H9 (cell line): ENCODE results near the gene SPOCK3. TPM values are rescaled to one million over a fixed set of nuclear protein-coding genes. Genes with fewer than 3 reads are reported as not detected.

Experiments used
- DNase-seq: peaks from one replicate; pipeline ENCODE4 v3.0.0-alpha.2; 2017
- H2AFZ ChIP-seq: one replicate; pipeline ENCODE4 v1.6.1; 2013; ENCODE audit warnings: mild to moderate bottlenecking, low read length, control low read depth, moderate library complexity
- H2AK5ac ChIP-seq: 2 replicates; pipeline ENCODE4 v1.6.1; 2013; ENCODE audit warnings: low read length, control low read depth, mixed read lengths; ENCODE audit not compliant: insufficient read length
- H2BK120ac ChIP-seq: one replicate; pipeline ENCODE4 v1.6.1; 2013; ENCODE audit warnings: low read depth, mild to moderate bottlenecking, low read length, control low read depth, inconsistent platforms; ENCODE audit not compliant: poor library complexity, severe bottlenecking
- H2BK12ac ChIP-seq: 2 replicates; pipeline ENCODE4 v1.6.1; 2013; ENCODE audit warnings: low read length, control low read depth, mixed read lengths, low read depth; ENCODE audit not compliant: insufficient read length
- H2BK15ac ChIP-seq: 2 replicates; pipeline ENCODE4 v1.6.1; 2013; ENCODE audit warnings: low read depth, low read length, control low read depth
- H2BK20ac ChIP-seq: one replicate; pipeline ENCODE4 v1.6.1; 2013; ENCODE audit warnings: low read depth, mild to moderate bottlenecking, low read length, control low read depth, inconsistent platforms; ENCODE audit not compliant: poor library complexity, severe bottlenecking
- H2BK5ac ChIP-seq: 2 replicates; pipeline ENCODE4 v1.6.1; 2013; ENCODE audit warnings: low read length, control low read depth, mixed read lengths; ENCODE audit not compliant: insufficient read length
- H3K14ac ChIP-seq: 2 replicates; pipeline ENCODE4 v1.6.1; 2013; ENCODE audit warnings: low read length, control low read depth; ENCODE audit not compliant: insufficient read depth
- H3K18ac ChIP-seq: 2 replicates; pipeline ENCODE4 v1.6.1; 2013; ENCODE audit warnings: low read depth, mild to moderate bottlenecking, mixed read lengths, low read length, control low read depth; ENCODE audit not compliant: insufficient read length
- H3K23ac ChIP-seq: 2 replicates; pipeline ENCODE4 v1.6.1; 2013; ENCODE audit warnings: low read length, control low read depth, mixed read lengths, low read depth; ENCODE audit not compliant: insufficient read length
- H3K23me2 ChIP-seq: 2 replicates; pipeline ENCODE4 v1.6.1; 2013; ENCODE audit warnings: low read depth, mild to moderate bottlenecking, mixed read lengths, low read length, control low read depth; ENCODE audit not compliant: insufficient read length, poor library complexity, severe bottlenecking
- H3K27ac ChIP-seq: 2 replicates; pipeline ENCODE4 v1.5.1; 2013; ENCODE audit warnings: low read length, control low read depth, mixed read lengths, low read depth; ENCODE audit not compliant: insufficient read length
- H3K27me3 ChIP-seq: 2 replicates; pipeline ENCODE4 v1.6.1; 2013; ENCODE audit warnings: low read length, control low read depth, inconsistent platforms; ENCODE audit not compliant: insufficient read depth
- H3K4ac ChIP-seq: 2 replicates; pipeline ENCODE4 v1.6.1; 2013; ENCODE audit warnings: low read depth, mild to moderate bottlenecking, control low read depth, inconsistent platforms, low read length, moderate library complexity
- H3K4me1 ChIP-seq: 2 replicates; pipeline ENCODE4 v1.6.1; 2013; ENCODE audit warnings: low read length, control low read depth, inconsistent platforms; ENCODE audit not compliant: insufficient read depth
- H3K4me2 ChIP-seq: 2 replicates; pipeline ENCODE4 v1.6.1; 2013; ENCODE audit warnings: low read length, control low read depth, mixed read lengths; ENCODE audit not compliant: insufficient read length, insufficient read depth
- H3K56ac ChIP-seq: 2 replicates; pipeline ENCODE4 v1.6.1; 2013; ENCODE audit warnings: low read depth, mild to moderate bottlenecking, mixed read lengths, low read length, control low read depth; ENCODE audit not compliant: insufficient read length
- H3K79me1 ChIP-seq: 2 replicates; pipeline ENCODE4 v1.6.1; 2013; ENCODE audit warnings: low read depth, mild to moderate bottlenecking, moderate library complexity, low read length, control low read depth, inconsistent platforms; ENCODE audit not compliant: insufficient read depth, poor library complexity, severe bottlenecking
- H3K79me2 ChIP-seq: 2 replicates; pipeline ENCODE4 v1.6.1; 2013; ENCODE audit warnings: low read length, control low read depth, inconsistent platforms; ENCODE audit not compliant: insufficient read depth
- H3K9ac ChIP-seq: 2 replicates; pipeline ENCODE4 v1.6.1; 2013; ENCODE audit warnings: low read length, control low read depth, mixed read lengths; ENCODE audit not compliant: insufficient read length; ENCODE audit errors: extremely low read depth
- H3K9me3 ChIP-seq: one replicate; pipeline ENCODE4 v1.6.1; 2013; ENCODE audit warnings: low read depth, low read length, inconsistent platforms; ENCODE audit not compliant: control insufficient read depth
- H3T11ph ChIP-seq: one replicate; pipeline ENCODE4 v1.6.1; 2013; ENCODE audit warnings: mild to moderate bottlenecking, low read length, control low read depth, inconsistent platforms
- H4K20me1 ChIP-seq: one replicate; pipeline ENCODE4 v1.6.1; 2013; ENCODE audit not compliant: control insufficient read depth, insufficient read length, insufficient read depth
- H4K5ac ChIP-seq: 2 replicates; pipeline ENCODE4 v1.6.1; 2013; ENCODE audit warnings: low read depth, mild to moderate bottlenecking, mixed read lengths, low read length, control low read depth; ENCODE audit not compliant: insufficient read length
- H4K8ac ChIP-seq: replicated peaks from 2 replicates; pipeline ENCODE4 v1.6.1; 2013; ENCODE audit warnings: low read length, control low read depth, mixed read lengths, low read depth; ENCODE audit not compliant: insufficient read length
- H4K91ac ChIP-seq: 2 replicates; pipeline ENCODE4 v1.6.1; 2013; ENCODE audit warnings: low read depth, mild to moderate bottlenecking, moderate library complexity, mixed read lengths, low read length, control low read depth; ENCODE audit not compliant: insufficient read length
- H3K27ac Mint-ChIP-seq, 3 experiments: 2 replicates in 2 of 3; 3 replicates in 1 of 3; pipeline ENCODE4 v1.8.0; 2020 to 2021; ENCODE audit warnings: mixed read lengths in 3 of 3, mild to moderate bottlenecking in 1 of 3, moderate library complexity in 1 of 3
- H3K27me3 Mint-ChIP-seq: 2 replicates; pipeline ENCODE4 v1.8.0; 2021; ENCODE audit warnings: low read depth, mild to moderate bottlenecking, moderate library complexity, mixed read lengths
- H3K36me3 Mint-ChIP-seq, 3 experiments: 2 replicates in 2 of 3; 3 replicates in 1 of 3; pipeline ENCODE4 v1.8.0; 2020 to 2021; ENCODE audit warnings: low read depth in 3 of 3, mixed read lengths in 3 of 3; ENCODE audit not compliant: insufficient read depth in 1 of 3
- H3K4me1 Mint-ChIP-seq, 2 experiments: 2 replicates each; pipeline ENCODE4 v1.8.0; 2020; ENCODE audit warnings: mixed read lengths in 2 of 2
- H3K4me3 Mint-ChIP-seq, 2 experiments: 2 replicates in 1 of 2; 3 replicates in 1 of 2; pipeline ENCODE4 v1.8.0; 2020 to 2021; ENCODE audit warnings: mild to moderate bottlenecking in 2 of 2, mixed read lengths in 2 of 2, moderate library complexity in 1 of 2
- H3K9me3 Mint-ChIP-seq, 2 experiments: 2 replicates in 1 of 2; 3 replicates in 1 of 2; pipeline ENCODE4 v1.8.0; 2020; ENCODE audit warnings: mild to moderate bottlenecking in 2 of 2, mixed read lengths in 2 of 2, moderate library complexity in 1 of 2
- total RNA-seq: library from RNA; stranded (reverse); gene quantifications from 2 replicates; pipeline ENCODE4 v1.2.1, GENCODE V29; 2021
- TF ChIP-seq, protein P1 (sequence below): fragments of 200-600 bp; sonication (generic); conservative IDR thresholded peaks from 3 replicates; pipeline ENCODE4 v1.8.0; 2021; ENCODE audit warnings: antibody characterized with exemption, mild to moderate bottlenecking

The SPOCK3 gene
- total RNA-seq, 1 experiment from 2014 or later = 0.28 TPM

DNA sequence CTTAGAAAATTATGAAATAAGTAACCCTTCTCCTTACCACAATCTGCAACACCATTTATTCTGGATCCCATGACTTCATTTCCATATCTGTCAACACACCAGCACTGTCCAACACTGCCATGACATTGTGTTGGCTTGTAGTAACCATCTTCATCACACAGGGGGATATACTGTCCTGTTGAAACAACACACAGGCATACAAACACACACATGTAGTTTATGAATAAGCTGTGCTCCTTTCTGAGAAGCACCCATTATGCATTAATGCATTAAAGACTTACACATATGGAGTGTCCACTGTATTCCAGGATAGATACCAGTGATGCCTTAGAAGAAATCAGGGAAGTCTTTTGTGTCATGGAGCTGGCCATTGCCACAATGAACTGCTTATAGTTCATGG lies 496.9 kb downstream of the SPOCK3 start:
- Histone ChIP-seq H3K23me2 (no peaks in the 10 kb centered on the region), H2BK5ac (no peak overlapping the region), H3K79me1 (no peaks in the 10 kb centered on the region), H3K23ac (no peak overlapping the region), H3K79me2 (no peaks in the 10 kb centered on the region), H2BK15ac (no peak overlapping the region), H4K91ac (no peak overlapping the region), H3K4ac (no peak overlapping the region), H3K18ac (no peak overlapping the region), H4K20me1 (no peaks in the 10 kb centered on the region), H3K4me2 (no peak overlapping the region), H2AK5ac (no peak overlapping the region), H2AFZ (no peak overlapping the region), H2BK12ac (no peak overlapping the region), H3K14ac (no peak overlapping the region), H3K9ac (no peak overlapping the region), H3K4me1 (no peaks in the 10 kb centered on the region), H2BK120ac (no peak overlapping the region), H3K9me3 (no peaks in the 10 kb centered on the region), H3K56ac (no peak overlapping the region), H3K27me3 (no peaks in the 10 kb centered on the region), H3K27ac (no peak overlapping the region), H4K5ac (no peak overlapping the region), H4K8ac (no peak overlapping the region), H3T11ph (no peak overlapping the region), H2BK20ac (no peak overlapping the region)
- peaks cover 0 to 26% (median 0%) of the 10 kb centered on the region in 3 experiments; a peak in 2 of 7 replicates for H3K36me3 Mint-ChIP-seq
- no peak overlapping the region for H3K27ac Mint-ChIP-seq
- H3K4me1 Mint-ChIP-seq = peaks cover 0 to 5% of the 10 kb centered on the region in 2 experiments; a peak in 2 of 4 replicates
- TF ChIP-seq, protein P1, sequence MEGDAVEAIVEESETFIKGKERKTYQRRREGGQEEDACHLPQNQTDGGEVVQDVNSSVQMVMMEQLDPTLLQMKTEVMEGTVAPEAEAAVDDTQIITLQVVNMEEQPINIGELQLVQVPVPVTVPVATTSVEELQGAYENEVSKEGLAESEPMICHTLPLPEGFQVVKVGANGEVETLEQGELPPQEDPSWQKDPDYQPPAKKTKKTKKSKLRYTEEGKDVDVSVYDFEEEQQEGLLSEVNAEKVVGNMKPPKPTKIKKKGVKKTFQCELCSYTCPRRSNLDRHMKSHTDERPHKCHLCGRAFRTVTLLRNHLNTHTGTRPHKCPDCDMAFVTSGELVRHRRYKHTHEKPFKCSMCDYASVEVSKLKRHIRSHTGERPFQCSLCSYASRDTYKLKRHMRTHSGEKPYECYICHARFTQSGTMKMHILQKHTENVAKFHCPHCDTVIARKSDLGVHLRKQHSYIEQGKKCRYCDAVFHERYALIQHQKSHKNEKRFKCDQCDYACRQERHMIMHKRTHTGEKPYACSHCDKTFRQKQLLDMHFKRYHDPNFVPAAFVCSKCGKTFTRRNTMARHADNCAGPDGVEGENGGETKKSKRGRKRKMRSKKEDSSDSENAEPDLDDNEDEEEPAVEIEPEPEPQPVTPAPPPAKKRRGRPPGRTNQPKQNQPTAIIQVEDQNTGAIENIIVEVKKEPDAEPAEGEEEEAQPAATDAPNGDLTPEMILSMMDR = no peak
- H3K27me3 Mint-ChIP-seq = no peaks in the 10 kb centered on the region
- no peak for DNase-seq
- H3K4me3 Mint-ChIP-seq = no peak overlapping the region
- H3K9me3 Mint-ChIP-seq = no peaks in the 10 kb centered on the region
